BLaER1 (cell line): ENCODE results near the gene CDC42EP4.

Experiments
- H3K27ac ChIP-seq: shearing (Covaris generic); formaldehyde crosslinking; 2 replicates; pipeline ENCODE4 v1.8.1; 2022
- H3K27me3 ChIP-seq: shearing (Covaris generic); formaldehyde crosslinking; 2 replicates; pipeline ENCODE4 v1.8.1; 2022
- H3K36me3 ChIP-seq: shearing (Covaris generic); formaldehyde crosslinking; 2 replicates; pipeline ENCODE4 v1.8.1; 2022
- H3K4me1 ChIP-seq: shearing (Covaris generic); formaldehyde crosslinking; 2 replicates; pipeline ENCODE4 v1.8.1; 2022
- H3K4me2 ChIP-seq: shearing (Covaris generic); formaldehyde crosslinking; 2 replicates; pipeline ENCODE4 v1.8.1; 2022
- H3K4me3 ChIP-seq: shearing (Covaris generic); formaldehyde crosslinking; 2 replicates; pipeline ENCODE4 v1.8.1; 2022
- H3K9ac ChIP-seq: shearing (Covaris generic); formaldehyde crosslinking; 2 replicates; pipeline ENCODE4 v1.8.1; 2022
- H3K9me3 ChIP-seq: shearing (Covaris generic); formaldehyde crosslinking; 2 replicates; pipeline ENCODE4 v1.8.1; 2022
- H4K20me1 ChIP-seq: shearing (Covaris generic); formaldehyde crosslinking; 2 replicates; pipeline ENCODE4 v1.8.1; 2022
- Cebpa-rat ChIP-seq: shearing (Covaris generic); IDR thresholded peaks from 2 replicates; pipeline ENCODE4 v1.8.1; 2022

Gene CDC42EP4

GRCh38 chr17:73278465-73279453, 33.0 kb downstream of the CDC42EP4 start:
- no peak for TF ChIP-seq Cebpa-rat
- Histone ChIP-seq H3K36me3 (no peaks in the 10 kb centered on the region), H3K27me3 (no peaks in the 10 kb centered on the region), H3K4me2 (peak overlapping the region; percentile 42), H3K27ac (no peak overlapping the region), H3K9me3 (no peaks in the 10 kb centered on the region), H4K20me1 (peaks cover 2% of the 10 kb centered on the region; the same call in 1 of the 2 replicates), H3K9ac (peak overlapping the region; percentile 10; the same call in 1 of the 2 replicates), H3K4me3 (no peak overlapping the region), H3K4me1 (peaks cover 43% of the 10 kb centered on the region)

- Histone ChIP-seq H3K4me1 (peaks cover 36% of the 10 kb centered on the region), H3K9me3 (no peaks in the 10 kb centered on the region), H3K27me3 (no peaks in the 10 kb centered on the region), H4K20me1 (no peaks in the 10 kb centered on the region), H3K4me2 (peak overlapping the region; percentile 42), H3K36me3 (no peaks in the 10 kb centered on the region), H3K4me3 (no peak overlapping the region), H3K27ac (no peak overlapping the region), H3K9ac (peak overlapping the region; percentile 10; the same call in 1 of the 2 replicates)
- TF ChIP-seq Cebpa-rat = no peak
Measured at GRCh38 chr17:73278049-73278464, 33.7 kb downstream of the CDC42EP4 start.

GRCh38 chr17:73274490-73274889, 37.3 kb downstream of the CDC42EP4 start:
- no peaks in the 10 kb centered on the region for H3K36me3 ChIP-seq
- peaks cover 16% of the 10 kb centered on the region for H3K4me1 ChIP-seq
- H3K9me3 ChIP-seq = 0 out of 2 replicates have a peak, but pooled peaks cover 6% of the 10 kb centered on the region
- TF ChIP-seq Cebpa-rat = no peak
- H3K27ac ChIP-seq = no peak overlapping the region
- H3K9ac ChIP-seq = no peak overlapping the region
- H3K4me3 ChIP-seq = no peak overlapping the region
- H3K27me3 ChIP-seq = no peaks in the 10 kb centered on the region
- no peak overlapping the region for H3K4me2 ChIP-seq
- no peaks in the 10 kb centered on the region for H4K20me1 ChIP-seq

- H3K27me3 ChIP-seq = no peaks in the 10 kb centered on the region
- H3K9ac ChIP-seq = no peak overlapping the region
- H3K4me2 ChIP-seq = no peak overlapping the region
- H3K4me3 ChIP-seq = no peak overlapping the region
- 0 out of 2 replicates have a peak, but pooled peaks cover 6% of the 10 kb centered on the region for H3K9me3 ChIP-seq
- no peaks in the 10 kb centered on the region for H3K36me3 ChIP-seq
- H3K4me1 ChIP-seq = peaks cover 12% of the 10 kb centered on the region
- TF ChIP-seq Cebpa-rat = no peak
- no peaks in the 10 kb centered on the region for H4K20me1 ChIP-seq
- no peak overlapping the region for H3K27ac ChIP-seq
Measured at GRCh38 chr17:73272906-73273218, 38.9 kb downstream of the CDC42EP4 start.

- 0 out of 2 replicates have a peak, but pooled peaks cover 6% of the 10 kb centered on the region for H3K9me3 ChIP-seq
- H3K4me2 ChIP-seq = 0 out of 2 replicates have a peak overlapping the region, but pooled peaks have one; percentile 7
- no peaks in the 10 kb centered on the region for H3K27me3 ChIP-seq
- no peak overlapping the region for H3K9ac ChIP-seq
- no peak overlapping the region for H3K27ac ChIP-seq
- H4K20me1 ChIP-seq = no peaks in the 10 kb centered on the region
- no peaks in the 10 kb centered on the region for H3K36me3 ChIP-seq
- H3K4me3 ChIP-seq = no peak overlapping the region
- peaks cover 9% of the 10 kb centered on the region; the same call in 1 of the 2 replicates for H3K4me1 ChIP-seq
- TF ChIP-seq Cebpa-rat = no peak
Measured at GRCh38 chr17:73271072-73271471, 40.7 kb downstream of the CDC42EP4 start.

- H3K4me1 ChIP-seq = peaks cover 9% of the 10 kb centered on the region; the same call in 1 of the 2 replicates
- H3K27ac ChIP-seq = no peak overlapping the region
Measured at GRCh38 chr17:73269791-73270190, 42.0 kb downstream of the CDC42EP4 start.

GRCh38 chr17:73269329-73269615, 42.5 kb downstream of the CDC42EP4 start:
- 0 out of 2 replicates have a peak, but pooled peaks cover 6% of the 10 kb centered on the region for H3K9me3 ChIP-seq
- H3K4me2 ChIP-seq = no peak overlapping the region
- no peaks in the 10 kb centered on the region for H3K27me3 ChIP-seq
- H3K4me1 ChIP-seq = peaks cover 9% of the 10 kb centered on the region; the same call in 1 of the 2 replicates
- TF ChIP-seq Cebpa-rat = no peak
- no peaks in the 10 kb centered on the region for H3K36me3 ChIP-seq
- no peak overlapping the region for H3K4me3 ChIP-seq
- no peak overlapping the region for H3K9ac ChIP-seq
- no peaks in the 10 kb centered on the region for H4K20me1 ChIP-seq
- H3K27ac ChIP-seq = no peak overlapping the region

More at GRCh38 chr17:73269791-73270190, 42.0 kb downstream of the CDC42EP4 start:
- no peak overlapping the region for H3K4me3 ChIP-seq
- no peaks in the 10 kb centered on the region for H3K27me3 ChIP-seq
- TF ChIP-seq Cebpa-rat = no peak
- H3K4me2 ChIP-seq = no peak overlapping the region
- H4K20me1 ChIP-seq = no peaks in the 10 kb centered on the region
- H3K9ac ChIP-seq = no peak overlapping the region
- H3K36me3 ChIP-seq = no peaks in the 10 kb centered on the region
- 0 out of 2 replicates have a peak, but pooled peaks cover 6% of the 10 kb centered on the region for H3K9me3 ChIP-seq

- no peak overlapping the region for H3K4me2 ChIP-seq
- no peak for TF ChIP-seq Cebpa-rat
Measured at GRCh38 chr17:73268582-73269328, 43.0 kb downstream of the CDC42EP4 start.

GRCh38 chr17:73267648-73268537, 43.9 kb downstream of the CDC42EP4 start:
- no peak overlapping the region for H3K4me3 ChIP-seq
- TF ChIP-seq Cebpa-rat = no peak
- no peak overlapping the region for H3K9ac ChIP-seq
- no peaks in the 10 kb centered on the region for H4K20me1 ChIP-seq
- no peaks in the 10 kb centered on the region for H3K27me3 ChIP-seq
- no peak overlapping the region for H3K4me2 ChIP-seq
- H3K9me3 ChIP-seq = 0 out of 2 replicates have a peak, but pooled peaks cover 6% of the 10 kb centered on the region
- no peak overlapping the region for H3K27ac ChIP-seq
- H3K36me3 ChIP-seq = no peaks in the 10 kb centered on the region
- H3K4me1 ChIP-seq = peaks cover 9% of the 10 kb centered on the region; the same call in 1 of the 2 replicates

More at GRCh38 chr17:73268582-73269328, 43.0 kb downstream of the CDC42EP4 start:
- no peaks in the 10 kb centered on the region for H3K27me3 ChIP-seq
- no peak overlapping the region for H3K27ac ChIP-seq
- H3K36me3 ChIP-seq = no peaks in the 10 kb centered on the region
- H3K9me3 ChIP-seq = 0 out of 2 replicates have a peak, but pooled peaks cover 6% of the 10 kb centered on the region
- H4K20me1 ChIP-seq = no peaks in the 10 kb centered on the region
- H3K9ac ChIP-seq = no peak overlapping the region
- H3K4me3 ChIP-seq = no peak overlapping the region
- H3K4me1 ChIP-seq = peaks cover 9% of the 10 kb centered on the region; the same call in 1 of the 2 replicates
